NB4 (cell line): ENCODE results near the gene SGCE.

Experiments used
- DNase-seq: peaks from one replicate; pipeline ENCODE4 v3.0.0; 2010; ENCODE audit warnings: low read depth
- H3K4me3 ChIP-seq: one replicate; pipeline ENCODE4 v1.5.1; 2011; ENCODE audit warnings: mild to moderate bottlenecking, low read depth, low read length, moderate library complexity
- MYC ChIP-seq: IDR thresholded peaks from 2 replicates; pipeline ENCODE4 v1.6.1; 2011; ENCODE audit warnings: low read depth, low read length
- POLR2A ChIP-seq: IDR thresholded peaks from 2 replicates; pipeline ENCODE4 v1.6.1; 2011; ENCODE audit warnings: mild to moderate bottlenecking; ENCODE audit not compliant: insufficient read length; ENCODE audit errors: extremely low read depth
- TF ChIP-seq, protein P1 (sequence below): IDR thresholded peaks from 2 replicates; pipeline ENCODE4 v1.6.1; 2011; ENCODE audit warnings: low read depth, low read length
- TF ChIP-seq, protein P2 (sequence below): IDR thresholded peaks from one replicate; pipeline ENCODE4 v1.5.1; 2012; ENCODE audit warnings: low read depth, low read length

Gene SGCE

DNA sequence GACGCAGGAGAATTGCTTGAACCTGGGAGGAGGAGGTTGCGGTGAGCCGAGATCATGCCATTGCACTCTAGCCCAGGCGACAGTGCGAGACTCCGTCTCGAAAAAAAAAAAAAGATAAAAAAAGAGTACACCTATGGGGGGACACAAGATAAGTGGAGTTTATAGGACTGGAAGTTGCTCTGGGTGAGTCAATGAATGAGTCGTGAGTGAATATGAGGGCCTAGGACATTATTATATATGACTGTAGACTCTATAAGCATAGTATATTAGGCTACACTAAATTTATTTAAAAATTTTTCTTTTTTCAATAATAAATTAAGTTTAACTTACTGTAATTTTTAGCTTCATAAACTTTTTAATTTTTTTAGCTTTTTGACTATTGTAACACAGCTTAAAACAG, 19.4 kb upstream of the SGCE start:
- TF ChIP-seq, protein P1, sequence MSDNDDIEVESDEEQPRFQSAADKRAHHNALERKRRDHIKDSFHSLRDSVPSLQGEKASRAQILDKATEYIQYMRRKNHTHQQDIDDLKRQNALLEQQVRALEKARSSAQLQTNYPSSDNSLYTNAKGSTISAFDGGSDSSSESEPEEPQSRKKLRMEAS, result no peak
- no peak for TF ChIP-seq MYC
- TF ChIP-seq, protein P2, sequence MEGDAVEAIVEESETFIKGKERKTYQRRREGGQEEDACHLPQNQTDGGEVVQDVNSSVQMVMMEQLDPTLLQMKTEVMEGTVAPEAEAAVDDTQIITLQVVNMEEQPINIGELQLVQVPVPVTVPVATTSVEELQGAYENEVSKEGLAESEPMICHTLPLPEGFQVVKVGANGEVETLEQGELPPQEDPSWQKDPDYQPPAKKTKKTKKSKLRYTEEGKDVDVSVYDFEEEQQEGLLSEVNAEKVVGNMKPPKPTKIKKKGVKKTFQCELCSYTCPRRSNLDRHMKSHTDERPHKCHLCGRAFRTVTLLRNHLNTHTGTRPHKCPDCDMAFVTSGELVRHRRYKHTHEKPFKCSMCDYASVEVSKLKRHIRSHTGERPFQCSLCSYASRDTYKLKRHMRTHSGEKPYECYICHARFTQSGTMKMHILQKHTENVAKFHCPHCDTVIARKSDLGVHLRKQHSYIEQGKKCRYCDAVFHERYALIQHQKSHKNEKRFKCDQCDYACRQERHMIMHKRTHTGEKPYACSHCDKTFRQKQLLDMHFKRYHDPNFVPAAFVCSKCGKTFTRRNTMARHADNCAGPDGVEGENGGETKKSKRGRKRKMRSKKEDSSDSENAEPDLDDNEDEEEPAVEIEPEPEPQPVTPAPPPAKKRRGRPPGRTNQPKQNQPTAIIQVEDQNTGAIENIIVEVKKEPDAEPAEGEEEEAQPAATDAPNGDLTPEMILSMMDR, result no peak
- no peak for TF ChIP-seq POLR2A

DNA sequence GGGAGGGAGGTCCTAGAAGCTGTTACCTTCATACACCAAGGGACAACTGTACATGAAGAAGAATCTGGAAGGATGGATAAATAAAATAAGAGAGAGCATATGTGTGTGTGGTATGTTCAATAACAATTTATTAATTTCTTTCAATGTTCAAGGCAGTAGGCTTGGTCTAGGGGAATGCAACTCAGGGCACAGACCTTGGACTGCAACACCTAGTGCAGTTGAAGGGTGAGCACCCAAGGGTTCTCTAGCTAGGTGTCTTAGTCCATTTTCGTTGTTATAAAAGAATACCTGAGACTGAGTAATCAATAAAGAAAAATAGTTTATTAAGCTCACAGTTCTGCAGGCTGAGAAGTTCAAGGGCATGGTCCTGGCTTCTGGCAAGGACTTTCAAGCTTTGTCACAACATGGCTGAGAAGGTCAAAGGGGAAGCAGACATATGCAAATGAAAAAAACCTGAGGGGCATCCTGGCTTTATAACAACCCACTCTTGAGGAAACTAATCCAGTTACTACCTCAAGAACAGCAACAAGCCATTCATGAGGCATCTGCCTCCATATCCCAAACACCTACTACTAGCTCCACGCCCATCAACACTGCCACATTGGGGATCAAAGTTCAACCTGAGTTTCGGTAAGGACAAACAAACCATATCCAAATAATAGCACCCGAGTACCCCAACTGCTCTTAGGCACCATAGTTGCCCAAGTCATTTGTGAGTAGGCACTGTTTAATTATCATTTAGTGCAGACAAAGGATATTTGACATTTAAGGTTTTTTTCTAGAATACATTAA, 15.7 kb upstream of the SGCE start:
- DNase-seq, result no peak
- H3K4me3 ChIP-seq, result no peak overlapping the region
- no peak for TF ChIP-seq POLR2A
- TF ChIP-seq, protein P1, result no peak
- TF ChIP-seq, protein P2, result no peak
- TF ChIP-seq MYC, result no peak

More for the DNA sequence above, 19.4 kb upstream of the SGCE start:
- no peak for DNase-seq
- no peak overlapping the region for H3K4me3 ChIP-seq

DNA sequence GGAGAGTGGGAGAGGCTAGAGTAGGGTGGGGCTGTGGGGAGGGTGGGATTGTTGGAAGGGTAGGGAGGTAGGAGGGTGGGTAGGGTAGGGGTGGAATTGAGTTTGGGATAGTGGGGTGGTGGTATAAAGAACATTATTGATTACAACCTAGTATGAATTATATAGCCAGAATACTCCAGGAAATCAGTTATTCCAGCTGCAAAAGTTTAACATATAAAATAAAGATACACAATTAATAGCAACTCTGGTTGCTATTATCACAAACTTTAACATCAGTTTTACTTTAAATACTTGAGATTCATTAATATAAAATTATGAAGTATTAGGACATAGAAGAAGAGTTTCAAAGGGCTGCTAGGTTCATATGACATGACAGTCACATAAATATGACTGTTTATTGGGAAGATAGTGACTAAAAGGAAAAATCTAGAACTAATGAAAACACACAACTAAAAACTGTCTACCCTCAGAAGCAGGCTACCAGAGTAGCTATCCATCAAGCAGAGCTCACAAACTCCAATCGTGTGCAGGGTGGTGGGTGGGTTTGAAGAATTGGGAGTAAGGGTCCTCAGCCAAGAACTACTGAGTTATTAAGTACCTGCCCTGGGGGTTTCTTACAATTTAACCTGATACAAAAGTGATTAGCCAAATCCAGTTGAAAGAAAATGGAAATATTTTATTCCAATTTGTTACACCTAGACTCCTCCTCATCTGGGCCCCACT, 14.0 kb upstream of the SGCE start:
- no peak overlapping the region for H3K4me3 ChIP-seq
- no peak for DNase-seq
- TF ChIP-seq, protein P1, result no peak
- no peak for TF ChIP-seq POLR2A
- TF ChIP-seq MYC, result no peak
- TF ChIP-seq, protein P2, result no peak

DNA sequence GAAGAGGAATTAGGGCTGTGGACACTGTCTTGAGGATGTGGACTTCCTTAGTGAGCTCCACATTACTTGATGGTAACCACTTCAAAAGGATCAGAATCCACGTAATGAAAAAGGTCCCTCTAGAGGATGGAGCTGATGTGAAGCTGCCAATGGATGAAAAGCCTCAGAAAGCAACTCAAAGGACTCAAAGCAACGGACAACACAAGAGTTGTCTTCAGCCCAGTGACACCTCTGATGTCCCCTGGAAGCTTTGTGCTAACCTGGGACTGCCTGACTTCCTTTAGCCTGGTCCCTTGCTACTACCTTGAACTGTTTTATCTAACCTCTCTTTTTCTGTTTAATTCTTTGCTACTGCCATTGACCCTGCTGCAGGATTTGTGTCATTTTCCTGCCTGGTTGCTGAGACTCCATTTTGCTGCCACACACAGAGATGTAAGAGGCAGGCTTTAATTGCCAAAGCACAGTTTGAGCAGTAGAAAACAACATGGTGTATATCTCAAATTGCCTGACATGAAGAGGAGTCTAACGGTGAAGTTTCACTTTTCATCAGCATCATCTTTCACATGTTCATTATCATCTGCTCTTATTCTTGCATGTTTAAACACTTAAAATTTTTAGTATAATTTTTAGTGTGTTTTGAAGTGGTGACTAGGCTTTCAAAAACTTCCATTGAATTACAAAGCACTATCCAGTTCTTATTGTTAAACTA, 11.1 kb upstream of the SGCE start:
- no peak overlapping the region for H3K4me3 ChIP-seq
- DNase-seq, result no peak
- TF ChIP-seq POLR2A, result no peak
- TF ChIP-seq, protein P2, result no peak
- TF ChIP-seq, protein P1, result no peak
- no peak for TF ChIP-seq MYC

DNA sequence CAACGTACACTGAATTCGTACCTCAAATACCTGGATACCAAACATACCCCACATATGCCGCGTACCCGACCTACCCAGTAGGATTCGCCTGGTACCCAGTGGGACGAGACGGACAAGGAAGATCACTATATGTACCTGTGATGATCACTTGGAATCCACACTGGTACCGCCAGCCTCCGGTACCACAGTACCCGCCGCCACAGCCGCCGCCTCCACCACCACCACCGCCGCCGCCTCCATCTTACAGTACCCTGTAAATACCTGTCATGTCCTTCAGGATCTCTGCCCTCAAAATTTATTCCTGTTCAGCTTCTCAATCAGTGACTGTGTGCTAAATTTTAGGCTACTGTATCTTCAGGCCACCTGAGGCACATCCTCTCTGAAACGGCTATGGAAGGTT, 9.5 kb upstream of the SGCE start:
- no peak for DNase-seq
- H3K4me3 ChIP-seq, result no peak overlapping the region
- TF ChIP-seq POLR2A (no peak), MYC (no peak)
- TF ChIP-seq, protein P1, result no peak
- TF ChIP-seq, protein P2, result no peak
